PFSK-1 (cell line): ENCODE results near the gene TRPM7.

Source experiments
- FOXP2 ChIP-seq: optimal IDR thresholded peaks from 2 replicates; pipeline ENCODE3; 2011; ENCODE audit warnings: borderline replicate concordance, control low read depth, inconsistent platforms; ENCODE audit not compliant: insufficient read depth; ENCODE audit errors: extremely low read length, extremely low read depth
- POLR2AphosphoS5 ChIP-seq: IDR thresholded peaks from 2 replicates; pipeline ENCODE4 v1.6.1; 2012; ENCODE audit warnings: low read depth, mild to moderate bottlenecking, control low read depth, low read length, moderate library complexity
- REST ChIP-seq, 2 experiments: IDR thresholded peaks; 2 replicates each; pipeline versions ENCODE4 v1.6.1 to v1.8.0; 2011 to 2012; ENCODE audit warnings: low read depth in 2 of 2, low read length in 2 of 2, control low read depth in 1 of 2, inconsistent platforms in 1 of 2, mild to moderate bottlenecking in 1 of 2, moderate library complexity in 1 of 2; ENCODE audit not compliant: insufficient read depth in 1 of 2
- SIN3A ChIP-seq: IDR thresholded peaks from 2 replicates; pipeline ENCODE4 v1.6.1; 2012; ENCODE audit warnings: mild to moderate bottlenecking, low read length, moderate library complexity, borderline replicate concordance; ENCODE audit not compliant: insufficient read depth
- TAF1 ChIP-seq: IDR thresholded peaks from 2 replicates; pipeline ENCODE4 v1.6.1; 2012; ENCODE audit warnings: low read length, control low read depth, borderline replicate concordance; ENCODE audit not compliant: insufficient read depth

The TRPM7 gene

GRCh38 chr15:50558012-50558411, 128.6 kb downstream of the TRPM7 start:
- no peak for TF ChIP-seq FOXP2
- no peak for TF ChIP-seq REST (IDR thresholded peaks at IDR 0.05; ENCODE audit: insufficient read depth in 1 of 2, low read depth in 2 of 2, low read length in 2 of 2)
- TF ChIP-seq TAF1, result no peak
- no peak for TF ChIP-seq POLR2AphosphoS5
- TF ChIP-seq SIN3A, result no peak

- TF ChIP-seq FOXP2 (no peak), REST (IDR thresholded peaks at IDR 0.05; ENCODE audit: insufficient read depth in 1 of 2, low read depth in 2 of 2, low read length in 2 of 2) (no peak), TAF1 (no peak), SIN3A (no peak), POLR2AphosphoS5 (no peak)
Observed at GRCh38 chr15:50556642-50557371, 129.8 kb downstream of the TRPM7 start.

- TF ChIP-seq POLR2AphosphoS5, result no peak
- no peak for TF ChIP-seq FOXP2
- no peak for TF ChIP-seq SIN3A
- no peak for TF ChIP-seq REST (IDR thresholded peaks at IDR 0.05; ENCODE audit: insufficient read depth in 1 of 2, low read depth in 2 of 2, low read length in 2 of 2)
- no peak for TF ChIP-seq TAF1
Observed at GRCh38 chr15:50552238-50552637, 134.4 kb downstream of the TRPM7 start.

- TF ChIP-seq FOXP2, result no peak
- TF ChIP-seq POLR2AphosphoS5, result no peak
- TF ChIP-seq REST (IDR thresholded peaks at IDR 0.05; ENCODE audit: insufficient read depth in 1 of 2, low read depth in 2 of 2, low read length in 2 of 2), result no peak
- no peak for TF ChIP-seq TAF1
- no peak for TF ChIP-seq SIN3A
Observed at GRCh38 chr15:50549326-50549725, 137.3 kb downstream of the TRPM7 start.

GRCh38 chr15:50546566-50546965, 140.0 kb downstream of the TRPM7 start, which contains the start of gene USP50:
USP50 (minus strand) TSS chr15:50546666; CDS start chr15:50546525, 141 bp downstream.
- TF ChIP-seq POLR2AphosphoS5 (no peak), SIN3A (no peak), TAF1 (no peak), FOXP2 (no peak)

- TF ChIP-seq TAF1 (no peak), POLR2AphosphoS5 (no peak), SIN3A (no peak), REST (IDR thresholded peaks at IDR 0.05; ENCODE audit: insufficient read depth in 1 of 2, low read depth in 2 of 2, low read length in 2 of 2) (no peak), FOXP2 (no peak)
Observed at GRCh38 chr15:50544368-50544767, 142.2 kb downstream of the TRPM7 start.
